Hematopoietic multipotent progenitor cell treated with erythropoietin and hydrocortisone succinate and interleukin-3 and kit ligand, for 17 days (in vitro differentiated cells): ENCODE results near the gene ULK2.
"Not testable (repeated sequence)": the region's sequence is repeated elsewhere in the genome, so short reads cannot be mapped to it uniquely, and the experiment has no call there.

Experiments
- DNase-seq: peaks from one replicate; pipeline ENCODE4 v3.0.0-alpha.2; 2015; ENCODE audit warnings: low spot score

Gene ULK2

GRCh38 chr17:19865021-19865420 is 2.7 kb downstream of the ULK2 start:
- no peak for DNase-seq

- DNase-seq = not testable (repeated sequence)
Measured at GRCh38 chr17:19860647-19861177, 7.0 kb downstream of the ULK2 start.

- no peak for DNase-seq
Measured at GRCh38 chr17:19857640-19858039, 10.1 kb downstream of the ULK2 start.

- DNase-seq = no peak
Measured at GRCh38 chr17:19833914-19834313, 33.8 kb downstream of the ULK2 start.

GRCh38 chr17:19830061-19830460 is 37.7 kb downstream of the ULK2 start:
- DNase-seq = no peak

GRCh38 chr17:19812407-19812806 is 55.3 kb downstream of the ULK2 start:
- no peak for DNase-seq

GRCh38 chr17:19805006-19805405 is 62.7 kb downstream of the ULK2 start:
- no peak for DNase-seq

- no peak for DNase-seq
Measured at GRCh38 chr17:19800571-19800970, 67.2 kb downstream of the ULK2 start.

- no peak for DNase-seq
Measured at GRCh38 chr17:19799796-19800195, 67.9 kb downstream of the ULK2 start.

- DNase-seq = no peak
Measured at GRCh38 chr17:19796457-19796856, 71.3 kb downstream of the ULK2 start.

GRCh38 chr17:19791918-19792550 is 75.7 kb downstream of the ULK2 start:
- no peak for DNase-seq

GRCh38 chr17:19787733-19788357 is 79.9 kb downstream of the ULK2 start:
- no peak for DNase-seq

GRCh38 chr17:19785854-19786253 is 81.9 kb downstream of the ULK2 start:
- DNase-seq = no peak

- no peak for DNase-seq
Measured at GRCh38 chr17:19781488-19782458, 86.0 kb downstream of the ULK2 start.

- no peak for DNase-seq
Measured at GRCh38 chr17:19780846-19781245, 86.9 kb downstream of the ULK2 start.

GRCh38 chr17:19773534-19773933 is 94.2 kb downstream of the ULK2 start:
- no peak for DNase-seq

GRCh38 chr17:19771971-19772630 is 95.6 kb downstream of the ULK2 start:
- no peak for DNase-seq

- DNase-seq = no peak
Measured at GRCh38 chr17:19770985-19771735, 96.6 kb downstream of the ULK2 start.

- DNase-seq = no peak
Measured at GRCh38 chr17:19769946-19770652, 97.6 kb downstream of the ULK2 start.

- DNase-seq = no peak
Measured at GRCh38 chr17:19768046-19768782, 99.5 kb downstream of the ULK2 start.
